GM12874 (cell line): ENCODE data around the gene CAPN15.
A peak's percentile ranks its signal among the peaks of the same experiment; 100 is the strongest.

Source experiments
- TF ChIP-seq, protein P1 (sequence below): IDR thresholded peaks from 2 replicates; pipeline ENCODE4 v1.5.1; 2011; ENCODE audit warnings: low read depth, mild to moderate bottlenecking, control low read depth, low read length, moderate library complexity; ENCODE audit not compliant: insufficient read depth

CAPN15 gene

DNA sequence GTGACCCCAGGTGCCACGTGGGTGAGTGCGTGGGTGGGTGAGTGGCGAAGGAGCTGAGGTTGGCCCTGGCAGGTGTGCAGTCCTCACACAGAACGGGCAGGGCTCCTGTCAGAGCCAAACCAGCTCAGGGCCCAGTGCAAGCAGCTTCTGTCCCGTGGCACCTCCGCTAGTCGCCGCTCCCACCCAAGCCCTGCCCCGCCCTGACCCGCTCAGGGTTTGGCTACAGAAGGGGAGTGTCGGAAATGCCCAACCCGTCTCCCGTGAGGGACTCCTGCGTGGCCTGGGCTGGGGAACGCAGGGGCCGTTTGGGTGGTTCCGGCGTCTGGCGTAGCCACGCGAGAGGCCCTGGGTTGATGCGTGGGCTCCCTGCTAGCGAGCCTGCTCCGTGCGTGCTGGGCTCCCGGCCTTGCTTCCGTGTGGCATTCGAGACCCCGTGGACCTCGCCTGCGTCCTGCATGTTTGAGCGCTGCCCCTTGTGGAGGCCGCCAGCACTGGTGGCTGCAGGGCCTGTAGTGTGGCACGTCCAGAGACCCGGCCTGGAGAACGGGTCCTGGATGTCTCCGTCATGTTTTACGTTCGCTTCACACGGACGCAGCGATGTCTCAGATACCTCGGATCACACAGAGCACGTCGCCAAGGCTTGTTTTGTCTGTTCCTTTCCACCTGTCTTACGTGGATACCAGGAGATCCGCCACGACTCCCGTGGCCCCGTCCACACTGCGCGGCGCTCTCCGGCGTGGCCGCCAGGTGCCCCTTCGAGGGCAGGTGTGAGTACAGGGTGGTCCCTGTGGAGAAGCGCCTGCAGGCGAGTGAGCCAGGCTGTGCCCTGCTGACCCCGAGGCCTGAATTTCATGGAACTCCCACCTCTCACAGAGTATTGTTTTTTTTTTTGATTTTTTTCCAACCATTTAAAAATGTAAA, 10.2 kb downstream of the CAPN15 start:
- TF ChIP-seq, protein P1, sequence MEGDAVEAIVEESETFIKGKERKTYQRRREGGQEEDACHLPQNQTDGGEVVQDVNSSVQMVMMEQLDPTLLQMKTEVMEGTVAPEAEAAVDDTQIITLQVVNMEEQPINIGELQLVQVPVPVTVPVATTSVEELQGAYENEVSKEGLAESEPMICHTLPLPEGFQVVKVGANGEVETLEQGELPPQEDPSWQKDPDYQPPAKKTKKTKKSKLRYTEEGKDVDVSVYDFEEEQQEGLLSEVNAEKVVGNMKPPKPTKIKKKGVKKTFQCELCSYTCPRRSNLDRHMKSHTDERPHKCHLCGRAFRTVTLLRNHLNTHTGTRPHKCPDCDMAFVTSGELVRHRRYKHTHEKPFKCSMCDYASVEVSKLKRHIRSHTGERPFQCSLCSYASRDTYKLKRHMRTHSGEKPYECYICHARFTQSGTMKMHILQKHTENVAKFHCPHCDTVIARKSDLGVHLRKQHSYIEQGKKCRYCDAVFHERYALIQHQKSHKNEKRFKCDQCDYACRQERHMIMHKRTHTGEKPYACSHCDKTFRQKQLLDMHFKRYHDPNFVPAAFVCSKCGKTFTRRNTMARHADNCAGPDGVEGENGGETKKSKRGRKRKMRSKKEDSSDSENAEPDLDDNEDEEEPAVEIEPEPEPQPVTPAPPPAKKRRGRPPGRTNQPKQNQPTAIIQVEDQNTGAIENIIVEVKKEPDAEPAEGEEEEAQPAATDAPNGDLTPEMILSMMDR = 0 out of 2 replicates have a peak, but pooled peaks have one; percentile 4

DNA sequence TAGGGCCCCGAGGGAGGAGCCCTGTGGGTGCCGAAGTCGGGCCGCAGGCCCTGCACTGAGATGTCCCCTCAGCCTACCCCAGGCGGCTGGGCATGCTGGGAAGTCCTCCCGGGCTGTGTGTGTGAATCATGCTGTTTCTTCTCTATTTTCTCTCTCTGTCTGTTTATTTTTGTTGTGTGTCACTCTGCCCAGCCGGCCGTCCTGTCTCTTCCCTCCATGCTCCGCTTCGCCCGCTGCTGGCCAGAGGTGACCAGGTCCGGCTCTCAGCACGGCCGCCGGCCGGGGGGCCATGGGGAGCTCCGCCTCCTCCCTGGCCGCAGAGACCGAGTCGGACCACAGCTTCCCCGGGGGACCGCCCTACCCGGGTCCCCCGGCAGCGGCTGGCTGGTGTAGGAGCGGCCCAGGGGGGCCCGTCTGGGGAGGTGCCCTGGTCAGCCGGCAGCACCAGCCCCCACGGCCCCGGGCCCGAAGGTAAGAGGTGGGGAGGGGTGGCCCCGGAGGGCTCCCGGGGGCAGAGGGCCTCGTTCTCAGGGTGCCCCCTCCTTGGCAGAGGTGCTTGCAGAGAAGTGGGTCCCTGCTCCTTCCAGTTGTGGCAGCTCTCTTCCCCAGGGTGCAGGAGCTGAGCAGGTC, 12.5 kb downstream of the CAPN15 start:
- TF ChIP-seq, protein P1 = no peak

DNA sequence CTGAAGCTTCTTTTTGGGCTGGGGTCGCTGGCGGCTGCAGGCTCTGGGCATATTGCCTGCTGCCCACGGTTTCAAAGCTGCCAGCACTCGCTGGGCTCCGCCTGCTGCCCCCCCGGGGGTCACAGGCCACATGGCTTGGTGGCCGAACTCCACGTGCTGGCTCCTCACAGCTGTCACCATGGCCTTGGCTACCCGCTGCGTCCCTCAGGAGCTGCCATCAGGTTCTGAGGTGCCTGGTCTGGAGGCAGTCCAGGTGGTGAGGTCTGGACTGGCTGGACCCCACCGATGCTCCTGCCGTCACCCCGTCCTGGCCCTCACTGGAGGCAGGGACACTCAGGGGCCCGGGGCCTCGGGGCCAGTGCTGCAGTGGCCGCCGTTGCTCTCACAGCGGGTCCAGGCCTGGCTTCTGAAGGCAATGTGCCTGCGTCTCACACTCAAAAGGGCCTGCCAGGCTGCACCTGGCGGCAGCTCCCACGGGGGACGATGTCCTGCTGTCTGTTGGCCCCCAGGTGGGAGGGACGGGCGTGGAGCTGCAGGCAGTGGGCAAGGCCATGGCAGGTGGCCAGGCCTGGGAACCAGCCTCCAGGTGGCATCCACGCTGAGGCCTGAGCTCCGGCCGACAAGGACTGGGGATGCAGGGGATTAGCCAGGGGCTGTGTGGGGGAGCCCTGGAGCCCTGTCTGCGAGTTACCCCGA, 13.3 kb downstream of the CAPN15 start:
- TF ChIP-seq, protein P1 = no peak

DNA sequence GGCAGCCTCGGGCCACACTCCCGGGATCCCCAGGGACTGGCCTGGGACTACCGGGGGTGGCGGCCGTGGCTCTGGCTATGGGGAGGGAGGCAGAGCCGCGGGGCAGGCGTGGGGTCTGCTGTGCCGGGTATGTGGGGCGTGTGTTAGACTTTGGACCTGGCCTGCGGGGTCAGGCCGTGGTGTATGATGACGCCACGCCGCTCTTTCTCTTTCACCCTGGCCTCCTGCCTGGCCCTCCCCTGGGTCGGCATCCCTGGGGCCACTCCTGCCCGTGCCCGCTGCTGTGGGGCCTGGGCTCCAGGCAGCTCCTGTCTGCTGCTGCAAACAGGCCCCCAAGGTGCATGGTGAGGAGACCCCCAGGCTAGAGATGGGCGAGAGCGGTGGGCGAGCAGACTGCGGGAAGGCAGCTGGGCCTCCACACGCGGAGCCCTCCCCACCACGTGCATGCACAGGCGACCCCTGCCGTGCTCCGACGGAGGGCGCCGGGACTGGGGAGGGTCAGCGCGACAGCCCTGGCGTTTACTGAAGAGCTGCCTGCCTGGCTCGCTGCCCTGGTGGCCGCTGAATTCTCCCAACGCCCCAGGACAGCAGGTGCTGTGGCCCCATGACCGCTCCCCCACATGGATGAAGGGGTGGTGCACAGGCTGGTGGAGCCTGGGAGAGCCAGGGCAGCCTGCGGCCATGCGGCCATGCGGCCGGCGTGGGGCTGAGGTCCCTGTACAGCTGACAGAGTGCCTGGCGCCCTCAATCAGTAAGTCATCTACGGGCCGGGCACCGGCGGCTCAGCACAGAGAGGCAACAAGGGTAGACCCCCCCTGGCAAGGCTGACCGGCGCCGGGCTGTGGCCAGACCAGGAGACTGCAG, 16.0 kb downstream of the CAPN15 start:
- TF ChIP-seq, protein P1 = no peak

DNA sequence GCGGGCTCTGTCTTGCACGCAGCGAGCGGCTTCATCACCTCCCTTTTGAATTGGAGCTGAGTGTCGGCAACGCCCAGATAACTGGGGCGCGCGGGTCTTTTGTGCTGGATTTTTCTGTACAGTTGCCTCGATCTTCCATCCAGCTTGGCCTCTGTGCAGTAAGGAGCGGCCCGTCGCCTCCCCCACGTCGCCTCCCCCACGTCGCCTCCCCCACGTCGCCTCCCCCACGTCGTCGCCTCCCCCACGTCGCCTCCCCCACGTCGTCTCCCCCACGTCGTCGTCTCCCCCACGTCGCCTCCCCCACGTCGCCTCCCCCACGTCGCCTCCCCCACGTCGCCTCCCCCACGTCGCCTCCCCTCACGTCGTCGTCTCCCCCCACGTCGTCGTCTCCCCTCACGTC, 17.0 kb downstream of the CAPN15 start:
- TF ChIP-seq, protein P1 = no peak

DNA sequence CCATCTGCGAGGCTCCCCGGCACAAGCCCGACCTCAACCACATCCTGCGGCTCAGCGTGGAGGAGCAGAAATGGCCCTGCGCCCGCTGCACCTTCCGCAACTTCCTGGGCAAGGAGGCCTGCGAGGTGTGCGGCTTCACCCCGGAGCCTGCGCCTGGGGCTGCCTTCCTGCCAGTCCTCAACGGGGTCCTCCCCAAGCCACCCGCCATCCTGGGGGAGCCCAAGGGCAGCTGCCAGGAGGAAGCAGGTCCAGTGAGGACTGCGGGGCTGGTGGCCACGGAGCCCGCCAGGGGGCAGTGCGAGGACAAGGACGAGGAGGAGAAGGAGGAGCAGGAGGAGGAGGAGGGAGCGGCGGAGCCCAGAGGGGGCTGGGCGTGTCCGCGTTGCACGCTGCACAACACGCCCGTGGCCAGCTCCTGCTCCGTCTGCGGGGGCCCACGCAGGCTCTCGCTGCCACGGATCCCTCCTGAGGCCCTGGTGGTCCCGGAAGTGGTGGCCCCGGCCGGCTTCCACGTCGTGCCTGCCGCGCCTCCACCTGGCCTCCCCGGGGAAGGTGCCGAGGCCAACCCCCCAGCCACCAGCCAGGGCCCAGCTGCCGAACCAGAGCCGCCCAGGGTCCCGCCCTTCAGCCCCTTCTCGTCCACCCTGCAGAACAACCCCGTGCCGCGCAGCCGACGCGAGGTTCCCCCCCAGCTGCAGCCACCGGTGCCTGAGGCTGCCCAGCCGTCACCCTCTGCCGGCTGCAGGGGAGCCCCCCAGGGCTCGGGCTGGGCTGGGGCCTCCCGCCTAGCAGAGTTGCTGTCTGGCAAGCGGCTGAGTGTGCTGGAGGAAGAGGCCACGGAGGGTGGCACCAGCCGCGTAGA, 19.6 kb downstream of the CAPN15 start:
- TF ChIP-seq, protein P1 = no peak
